ENCODE data around the gene PCDHGA1.
"Not testable (repeated sequence)": the region's sequence is repeated elsewhere in the genome, so short reads cannot be mapped to it uniquely, and the experiment has no call there.

The PCDHGA1 gene

DNA sequence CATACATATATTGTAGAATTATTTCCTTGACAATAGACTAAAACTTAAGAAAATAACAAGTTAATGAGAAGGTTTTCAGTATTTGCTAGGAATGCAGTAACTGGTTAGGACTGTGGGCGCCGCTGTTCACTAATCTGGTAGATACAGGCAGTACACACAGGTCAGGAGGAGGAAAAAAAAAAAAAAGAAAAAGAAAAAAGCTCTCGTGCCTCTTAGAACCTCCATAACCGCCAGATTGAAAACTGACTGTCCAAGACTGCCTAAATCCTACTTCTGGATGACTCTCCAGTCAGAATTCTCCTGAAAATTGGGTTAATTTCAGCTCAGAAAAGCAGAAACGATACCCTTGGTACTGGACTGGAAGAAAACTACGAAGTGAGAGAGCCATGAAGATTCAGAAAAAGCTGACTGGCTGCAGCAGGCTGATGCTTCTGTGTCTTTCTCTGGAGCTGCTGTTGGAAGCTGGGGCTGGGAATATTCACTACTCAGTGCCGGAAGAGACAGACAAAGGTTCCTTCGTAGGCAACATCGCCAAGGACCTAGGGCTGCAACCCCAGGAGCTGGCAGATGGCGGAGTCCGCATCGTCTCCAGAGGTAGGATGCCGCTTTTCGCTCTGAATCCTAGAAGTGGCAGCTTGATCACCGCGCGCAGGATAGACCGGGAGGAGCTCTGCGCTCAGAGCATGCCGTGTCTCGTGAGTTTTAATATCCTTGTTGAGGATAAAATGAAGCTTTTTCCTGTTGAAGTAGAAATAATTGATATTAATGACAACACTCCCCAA lies at the start of gene PCDHGA1:
Gene PCDHGA1 (plus strand): TSS at position 216 of the 782 bp plus-strand sequence.
- DNase-seq: peak; percentile 27

DNA sequence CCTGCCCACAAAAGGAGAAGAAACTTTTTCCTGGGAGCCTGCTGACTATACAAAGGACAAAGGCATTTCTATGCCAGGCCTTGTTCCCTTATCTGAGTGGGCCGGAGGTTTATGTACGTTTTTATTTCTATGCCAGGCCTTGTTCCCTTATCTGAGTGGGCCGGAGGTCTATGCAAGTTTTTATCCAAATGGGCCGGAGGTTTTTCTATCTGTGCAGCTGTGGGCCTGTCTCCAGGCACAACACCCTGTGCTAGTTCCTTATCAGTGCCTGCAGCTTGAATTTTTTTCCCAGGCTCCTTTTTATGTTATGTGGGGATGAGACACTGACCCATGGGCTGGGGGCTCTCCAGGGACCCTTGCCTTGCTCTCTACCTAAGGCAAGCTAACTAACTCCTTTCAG lies 31.9 kb upstream of the PCDHGA1 start:
- no peak for DNase-seq

DNA sequence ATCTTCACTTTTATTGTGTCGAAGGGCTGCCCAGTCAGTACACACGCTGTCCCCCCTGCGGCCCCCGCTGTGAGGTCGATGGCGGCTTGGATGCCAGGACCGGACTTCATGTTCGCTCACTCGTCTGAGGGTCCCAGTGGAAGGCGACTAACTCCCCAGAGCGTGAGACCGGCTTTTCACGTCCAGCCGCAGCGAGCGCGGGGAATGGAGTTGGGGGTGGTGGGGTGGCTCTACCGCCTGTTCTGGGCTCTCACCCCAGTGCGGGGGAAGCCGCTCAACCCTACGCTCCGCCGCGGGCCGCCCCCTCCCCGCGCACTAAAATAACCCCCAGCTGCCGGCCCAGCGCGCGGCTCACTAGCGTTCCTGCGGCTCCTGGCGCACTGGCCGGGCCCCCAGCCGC lies 26.6 kb upstream of the PCDHGA1 start, which contains the start of gene SLC25A2:
Gene SLC25A2 (minus strand): TSS at position 294 of the 400 bp plus-strand sequence. CDS start 184 bp downstream, at position 110.
- no peak for DNase-seq

DNA sequence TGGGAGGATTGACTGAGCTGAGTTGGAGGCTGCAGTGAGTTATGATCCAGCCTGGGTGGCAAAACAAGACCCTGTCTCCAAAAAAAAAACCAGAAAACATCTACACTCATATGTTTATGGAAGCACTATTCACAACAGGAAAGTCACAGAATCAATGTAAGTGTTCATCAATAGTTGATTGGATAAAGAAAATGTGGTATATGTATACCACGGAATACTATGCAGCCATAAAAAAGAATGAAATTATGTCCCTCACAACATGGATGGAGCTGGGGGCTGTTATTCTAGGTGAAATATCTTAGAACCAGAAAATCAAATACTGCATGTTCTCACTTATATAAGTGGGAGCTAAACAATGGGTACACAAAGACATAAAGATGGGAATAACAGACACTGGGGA lies 23.7 kb upstream of the PCDHGA1 start:
- no peak for DNase-seq

DNA sequence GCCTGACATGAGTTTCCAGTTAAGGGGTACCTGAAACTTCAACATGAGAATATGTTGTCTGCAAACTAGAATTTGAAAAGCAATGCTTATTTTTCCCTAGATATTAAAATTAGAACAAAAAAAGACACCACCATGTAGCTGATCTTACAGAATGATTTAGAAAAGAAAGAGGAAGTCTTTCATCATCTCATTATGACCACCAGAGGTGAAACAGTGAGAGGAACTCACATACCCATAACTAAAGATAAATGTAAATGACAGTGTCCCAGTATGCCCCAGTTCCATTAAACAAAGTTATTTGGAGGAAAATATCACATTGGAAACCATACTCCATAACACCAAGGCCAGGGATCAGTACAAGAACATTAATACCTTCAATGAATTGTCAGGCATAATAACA lies 16.6 kb upstream of the PCDHGA1 start:
- no peak for DNase-seq

DNA sequence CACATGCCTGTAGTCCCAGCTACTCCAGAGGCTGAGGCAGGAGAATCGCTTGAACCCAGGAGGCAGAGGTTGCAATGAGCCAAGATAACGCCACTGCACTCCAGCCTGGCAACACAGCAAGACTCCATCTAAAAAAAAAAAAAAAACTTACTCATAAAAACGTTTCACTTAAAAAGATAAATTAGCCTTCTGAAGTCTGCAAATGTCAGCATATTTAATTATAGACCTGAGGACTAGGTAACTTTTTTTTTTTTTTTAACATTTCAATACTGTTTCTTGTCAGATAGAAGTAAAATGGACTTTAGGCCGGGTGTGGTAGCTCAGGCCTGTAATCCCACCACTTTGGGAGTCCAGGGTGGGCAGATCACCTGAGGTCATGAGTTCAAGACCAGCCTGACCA lies 13.4 kb upstream of the PCDHGA1 start:
- not testable (repeated sequence) for DNase-seq

DNA sequence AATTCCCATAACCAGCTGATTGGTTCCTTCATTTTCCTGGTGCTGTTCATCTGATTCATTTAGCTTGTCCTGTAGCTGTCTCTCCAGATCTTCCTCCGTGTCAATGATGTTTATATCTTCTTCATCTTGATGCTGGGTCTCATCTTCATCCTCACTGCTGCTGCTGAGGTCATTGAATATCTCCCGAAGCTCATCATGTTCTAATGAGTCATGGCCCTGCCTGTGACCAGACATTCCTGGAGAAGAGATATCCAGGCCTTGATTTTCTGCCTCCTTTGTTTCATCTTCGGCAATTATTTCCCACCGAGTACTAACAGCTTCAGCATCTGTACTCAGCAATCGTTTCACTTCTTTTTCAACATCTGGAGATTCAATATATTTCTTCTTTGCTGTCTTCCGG lies 11.1 kb upstream of the PCDHGA1 start:
- DNase-seq: no peak

DNA sequence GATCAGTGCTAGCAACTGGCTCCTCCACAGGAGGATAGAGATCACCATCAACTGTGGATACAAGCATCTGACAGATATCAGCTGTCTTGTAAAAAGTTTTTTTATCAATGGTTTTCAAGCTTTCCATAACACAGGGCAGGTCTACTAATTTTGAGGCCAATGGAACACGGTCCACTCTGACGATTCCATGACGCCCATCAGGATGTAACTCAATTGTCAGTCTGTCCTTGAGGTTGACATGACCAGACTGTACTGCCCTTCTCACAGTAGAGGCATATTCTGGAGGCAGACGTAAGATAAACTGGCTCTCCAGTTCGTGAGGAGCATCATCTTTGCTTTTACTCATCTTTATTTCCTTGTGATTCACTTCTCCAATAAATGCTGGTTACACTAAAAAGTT lies 10.6 kb upstream of the PCDHGA1 start:
- DNase-seq: no peak

DNA sequence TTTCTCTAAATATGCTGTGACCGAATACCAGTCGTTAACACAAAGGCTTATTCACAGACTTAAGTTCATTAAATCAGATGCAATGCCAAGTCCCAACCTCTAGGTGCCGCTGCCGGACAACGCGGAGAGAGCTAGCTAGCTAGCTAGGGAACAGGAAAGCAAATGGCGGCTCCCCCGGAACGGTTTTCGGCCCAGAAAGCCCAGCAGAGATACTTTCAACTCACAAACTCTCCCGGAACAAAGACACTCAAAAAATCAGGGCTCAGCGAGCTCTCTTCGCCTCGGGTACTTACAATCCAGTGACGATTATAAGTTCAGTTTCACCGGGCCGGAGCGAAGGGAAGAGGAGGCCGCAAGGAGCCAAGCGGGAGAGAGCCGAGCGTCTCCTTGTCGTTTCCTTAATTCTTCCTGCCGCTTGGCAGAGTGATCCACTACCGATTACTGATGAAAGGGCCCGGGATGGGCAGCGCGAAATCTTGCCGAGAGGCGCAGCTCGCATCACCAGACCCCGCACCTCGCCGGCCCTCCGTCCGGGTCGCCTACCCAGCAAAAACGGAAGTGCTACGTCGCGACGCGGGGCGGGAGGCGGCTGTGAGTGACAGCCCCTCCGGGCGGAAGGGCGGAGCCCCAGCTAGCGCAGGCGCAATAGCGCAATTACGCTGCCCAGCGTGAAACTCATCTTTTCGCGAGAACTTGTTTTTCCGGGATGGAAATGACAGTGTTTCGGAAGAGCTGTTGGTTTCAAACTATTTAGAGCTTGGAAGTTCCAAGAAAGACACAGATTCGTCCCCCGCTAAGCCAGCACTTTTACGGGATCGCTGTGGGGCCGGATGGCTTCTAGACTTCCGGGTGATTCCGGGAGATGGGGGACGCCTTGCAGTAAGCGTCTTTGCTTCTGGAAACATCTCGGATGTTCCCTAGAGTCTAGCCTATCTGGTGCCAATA lies 9.8 kb upstream of the PCDHGA1 start, which contains the start of gene TAF7:
Gene TAF7 (minus strand): TSS at position 560 of the 945 bp plus-strand sequence. CDS start 740 bp downstream, outside the sequence.
- peak; percentile 94 for DNase-seq

DNA sequence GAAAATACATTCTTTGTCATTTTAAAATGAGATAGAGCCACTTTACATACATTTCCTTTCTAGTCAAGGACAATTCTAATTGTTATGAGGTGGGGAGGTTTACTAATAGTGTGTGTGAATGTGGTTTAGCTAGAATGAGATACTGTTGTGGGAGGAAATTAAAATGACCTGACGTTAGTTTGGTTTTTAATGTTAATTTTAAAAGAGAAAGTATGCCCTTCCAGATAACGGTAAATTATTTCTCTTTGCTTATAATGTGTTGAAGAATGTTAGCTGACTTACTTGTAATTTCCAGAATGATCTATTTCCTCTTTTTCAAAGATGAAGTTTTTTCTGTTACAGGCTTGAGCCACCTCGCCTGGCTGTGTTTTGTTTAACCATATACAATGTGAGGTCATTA lies 8.1 kb upstream of the PCDHGA1 start:
- DNase-seq: no peak

DNA sequence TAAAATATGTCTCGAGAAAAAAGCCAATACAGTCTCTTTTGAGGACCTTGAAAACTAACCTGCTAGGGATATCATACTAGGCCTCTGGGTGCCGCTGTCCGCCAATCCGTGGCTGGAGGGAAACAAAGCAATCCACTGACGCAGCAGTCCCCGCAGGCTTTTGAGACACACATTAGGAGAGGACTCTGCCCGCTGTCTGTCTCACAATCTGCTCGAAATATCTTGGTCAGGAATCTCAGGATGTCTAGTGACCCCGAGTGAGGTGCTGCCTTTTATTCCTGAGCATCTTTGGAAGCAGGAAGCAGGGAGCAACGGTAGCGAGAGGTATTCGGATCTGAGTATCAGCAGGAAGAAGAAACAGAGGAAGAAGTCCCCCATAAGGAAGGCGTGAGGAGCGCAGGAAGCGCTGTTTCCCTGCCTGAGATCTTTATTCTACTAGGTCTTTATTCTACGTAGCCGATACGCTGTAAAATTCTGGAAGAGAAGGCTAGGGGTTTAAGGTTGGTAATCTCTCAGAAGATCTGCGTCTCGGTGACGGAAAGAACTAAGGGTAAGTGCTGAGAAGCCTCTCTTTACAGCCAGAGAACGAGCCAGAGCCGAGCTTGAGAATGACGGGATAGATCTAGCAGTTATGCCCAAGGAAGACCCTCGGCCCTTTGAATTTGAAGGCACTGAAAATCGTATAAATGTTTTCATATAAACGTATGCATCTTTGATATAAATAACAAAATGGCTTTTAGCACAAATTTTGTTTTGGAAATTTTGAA lies 4.0 kb upstream of the PCDHGA1 start:
- peak; percentile 39 for DNase-seq

DNA sequence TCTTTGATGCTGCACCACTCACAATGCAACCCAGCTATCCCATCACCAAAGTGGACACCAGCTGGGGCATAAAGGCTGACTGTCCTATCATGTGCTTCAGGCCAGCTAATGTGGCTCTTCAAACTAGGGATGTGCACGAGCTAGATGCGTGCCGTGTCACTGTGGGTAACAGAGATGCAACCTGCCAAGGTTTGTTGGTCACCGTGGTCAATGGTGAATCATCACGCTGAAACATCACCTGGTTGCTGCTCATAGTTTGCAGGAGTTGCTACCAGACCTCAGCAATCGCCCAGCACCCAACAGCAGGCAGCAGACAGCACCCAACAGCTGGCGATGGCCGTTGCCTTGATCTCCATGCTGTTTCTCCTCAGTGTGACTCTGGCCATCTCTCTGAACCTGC lies 2.1 kb upstream of the PCDHGA1 start:
- DNase-seq: no peak

DNA sequence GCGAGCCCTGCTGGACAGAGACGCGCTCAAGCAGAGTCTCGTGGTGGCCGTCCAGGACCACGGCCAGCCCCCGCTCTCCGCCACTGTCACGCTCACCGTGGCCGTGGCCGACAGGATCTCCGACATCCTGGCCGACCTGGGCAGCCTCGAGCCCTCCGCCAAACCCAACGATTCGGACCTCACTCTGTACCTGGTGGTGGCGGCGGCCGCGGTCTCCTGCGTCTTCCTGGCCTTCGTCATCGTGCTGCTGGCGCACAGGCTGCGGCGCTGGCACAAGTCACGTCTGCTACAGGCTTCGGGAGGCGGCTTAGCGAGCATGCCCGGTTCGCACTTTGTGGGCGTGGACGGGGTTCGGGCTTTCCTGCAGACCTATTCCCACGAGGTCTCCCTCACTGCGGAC lies 2.3 kb downstream of the PCDHGA1 start:
- not testable (repeated sequence) for DNase-seq

DNA sequence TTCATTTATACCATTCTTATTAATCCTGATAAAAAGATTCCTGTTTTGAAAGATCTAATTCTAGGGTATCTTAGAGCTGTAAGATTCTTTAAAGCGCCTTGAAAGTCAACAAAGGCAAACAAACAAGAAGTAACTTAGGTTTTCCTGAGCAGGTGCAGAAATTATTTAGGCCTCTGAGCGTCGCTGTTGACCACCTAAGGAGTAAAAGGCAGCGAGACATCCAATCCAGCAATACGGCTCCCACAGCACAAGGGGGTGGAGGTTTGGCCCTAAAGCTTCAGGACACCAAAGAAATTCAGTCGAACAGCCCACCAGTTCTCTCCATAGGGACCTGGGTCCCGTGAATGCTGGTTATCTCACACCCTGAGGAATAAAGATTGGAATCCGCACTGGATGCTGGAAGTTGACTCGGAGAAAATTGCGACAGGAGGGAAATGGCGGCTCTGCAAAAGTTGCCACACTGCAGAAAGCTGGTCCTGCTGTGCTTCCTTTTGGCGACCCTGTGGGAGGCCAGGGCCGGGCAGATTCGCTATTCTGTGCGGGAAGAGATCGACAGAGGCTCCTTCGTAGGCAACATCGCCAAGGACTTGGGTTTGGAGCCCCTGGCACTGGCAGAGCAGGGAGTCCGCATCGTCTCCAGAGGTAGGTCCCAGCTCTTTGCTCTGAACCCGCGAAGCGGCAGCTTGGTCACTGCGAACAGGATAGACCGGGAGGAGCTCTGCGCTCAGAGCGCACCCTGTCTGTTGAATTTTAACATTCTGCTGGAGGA lies 8.4 kb downstream of the PCDHGA1 start, which contains the start of gene PCDHGA2:
Gene PCDHGA2 (plus strand): TSS at position 223 of the 769 bp plus-strand sequence.
- DNase-seq: peak; percentile 34

DNA sequence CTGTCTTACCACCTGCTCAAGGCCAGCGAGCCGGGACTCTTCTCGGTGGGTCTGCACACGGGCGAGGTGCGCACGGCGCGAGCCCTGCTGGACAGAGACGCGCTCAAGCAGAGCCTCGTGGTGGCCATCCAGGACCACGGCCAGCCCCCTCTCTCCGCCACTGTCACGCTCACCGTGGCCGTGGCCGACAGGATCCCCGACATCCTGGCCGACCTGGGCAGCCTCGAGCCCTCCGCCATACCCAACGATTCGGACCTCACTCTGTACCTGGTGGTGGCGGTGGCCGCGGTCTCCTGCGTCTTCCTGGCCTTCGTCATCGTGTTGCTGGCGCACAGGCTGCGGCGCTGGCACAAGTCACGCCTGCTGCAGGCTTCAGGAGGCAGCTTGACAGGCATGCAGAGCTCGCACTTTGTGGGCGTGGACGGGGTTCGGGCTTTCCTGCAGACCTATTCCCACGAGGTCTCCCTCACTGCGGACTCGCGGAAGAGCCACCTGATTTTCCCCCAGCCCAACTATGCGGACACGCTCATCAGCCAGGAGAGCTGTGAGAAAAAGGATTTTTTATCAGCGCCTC lies 10.6 kb downstream of the PCDHGA1 start:
- not testable (repeated sequence) for DNase-seq

DNA sequence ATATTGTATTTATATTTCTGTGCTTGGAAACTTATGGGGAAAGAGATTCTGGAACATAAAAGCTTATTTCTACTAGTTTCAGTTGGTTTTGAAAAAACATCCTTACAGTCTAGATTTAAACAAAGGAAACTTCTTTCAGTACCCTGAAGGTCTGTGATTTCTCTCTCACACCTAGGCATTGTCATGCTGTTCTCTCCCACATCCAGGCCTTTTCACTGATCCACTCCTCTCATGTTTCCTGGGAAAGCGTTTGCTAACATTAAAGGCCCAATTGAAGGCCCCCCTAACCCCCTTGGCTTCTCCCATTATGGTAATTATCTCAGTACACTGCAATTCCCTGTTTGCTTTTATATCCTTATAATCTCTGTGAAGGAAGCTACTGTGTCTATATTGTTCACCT lies 12.5 kb downstream of the PCDHGA1 start:
- no peak for DNase-seq

DNA sequence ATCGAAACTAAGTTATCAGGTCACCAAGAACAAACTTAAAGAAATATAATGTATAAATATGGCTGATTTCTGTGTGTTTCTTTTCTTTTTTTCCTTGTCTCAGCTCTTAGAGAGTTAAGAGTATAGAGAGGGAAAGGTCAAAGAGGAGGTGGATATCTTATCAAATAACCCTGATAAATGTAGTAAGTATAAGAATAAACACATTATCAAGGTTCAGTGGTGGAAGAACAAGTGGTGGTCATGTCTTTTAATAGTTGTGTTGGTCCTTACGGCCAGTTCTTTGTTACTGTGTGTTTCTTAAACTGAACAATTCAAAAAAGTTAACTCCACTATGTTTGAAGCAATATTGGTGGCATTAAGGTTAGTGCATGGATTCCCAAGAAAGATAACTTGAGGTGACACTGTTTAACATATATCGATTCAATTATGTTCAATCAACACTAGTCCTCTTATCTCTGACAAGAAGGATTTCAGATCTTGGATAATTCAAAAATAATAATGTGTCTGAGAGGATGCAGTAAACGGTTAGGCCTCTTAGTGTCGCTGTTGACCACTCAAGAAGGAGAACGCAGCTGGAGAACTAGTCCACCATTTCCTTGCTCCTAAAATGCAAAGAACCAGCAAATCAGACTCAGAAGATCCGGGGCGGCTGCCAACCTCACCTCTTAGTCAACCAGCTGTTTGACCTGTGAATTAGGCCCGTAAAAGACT lies 13.1 kb downstream of the PCDHGA1 start, which contains the start of gene PCDHGA3:
Gene PCDHGA3 (plus strand): TSS at position 588 of the 711 bp plus-strand sequence. CDS start 205 bp downstream, outside the sequence.
- peak; percentile 46 for DNase-seq

DNA sequence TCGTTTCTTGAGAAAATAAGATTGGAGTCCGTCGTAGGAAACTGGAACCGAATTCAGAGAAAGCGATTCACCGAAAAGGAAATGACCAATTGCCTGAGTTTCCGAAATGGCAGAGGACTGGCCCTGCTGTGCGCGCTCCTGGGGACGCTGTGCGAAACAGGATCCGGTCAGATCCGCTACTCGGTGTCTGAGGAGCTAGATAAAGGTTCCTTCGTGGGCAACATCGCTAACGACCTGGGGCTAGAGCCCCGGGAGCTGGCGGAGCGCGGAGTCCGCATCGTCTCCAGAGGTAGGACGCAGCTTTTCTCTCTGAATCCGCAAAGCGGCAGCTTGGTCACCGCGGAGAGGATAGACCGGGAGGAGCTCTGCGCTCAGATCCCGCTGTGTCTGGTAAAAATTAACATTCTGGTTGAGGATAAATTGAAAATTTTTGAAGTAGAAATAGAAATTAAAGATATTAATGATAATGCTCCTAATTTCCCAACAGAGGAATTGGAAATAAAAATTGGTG lies 13.7 kb downstream of the PCDHGA1 start:
- DNase-seq: no peak

DNA sequence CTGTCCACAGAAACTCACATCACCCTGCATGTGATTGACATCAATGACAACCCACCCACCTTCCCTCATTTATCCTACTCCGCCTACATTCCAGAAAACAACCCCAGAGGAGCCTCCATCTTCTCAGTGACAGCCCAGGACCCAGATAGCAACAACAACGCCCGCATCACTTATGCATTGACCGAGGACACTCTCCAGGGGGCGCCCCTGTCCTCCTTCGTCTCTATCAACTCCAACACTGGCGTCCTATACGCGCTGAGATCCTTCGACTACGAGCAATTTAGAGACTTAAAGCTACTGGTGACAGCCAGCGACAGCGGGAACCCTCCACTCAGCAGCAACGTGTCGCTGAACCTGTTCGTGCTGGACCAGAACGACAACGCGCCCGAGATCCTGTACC lies 15.0 kb downstream of the PCDHGA1 start:
- no peak for DNase-seq

DNA sequence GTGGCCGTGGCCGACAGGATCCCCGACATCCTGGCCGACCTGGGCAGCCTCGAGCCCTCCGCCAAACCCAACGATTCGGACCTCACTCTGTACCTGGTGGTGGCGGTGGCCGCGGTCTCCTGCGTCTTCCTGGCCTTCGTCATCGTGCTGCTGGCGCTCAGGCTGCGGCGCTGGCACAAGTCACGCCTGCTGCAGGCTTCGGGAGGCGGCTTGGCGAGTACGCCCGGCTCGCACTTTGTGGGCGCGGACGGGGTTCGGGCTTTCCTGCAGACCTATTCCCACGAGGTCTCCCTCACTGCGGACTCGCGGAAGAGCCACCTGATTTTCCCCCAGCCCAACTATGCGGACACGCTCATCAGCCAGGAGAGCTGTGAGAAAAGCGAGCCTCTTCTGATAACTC lies 15.7 kb downstream of the PCDHGA1 start:
- DNase-seq: not testable (repeated sequence)
